Measurements from ENCODE around the gene DPP6. TPM values are rescaled to one million over a fixed set of nuclear protein-coding genes. Genes with fewer than 3 reads are reported as not detected.
"Not testable (repeated sequence)": the region's sequence is repeated elsewhere in the genome, so short reads cannot be mapped to it uniquely, and the experiment has no call there.

DPP6 gene
- total and polyA plus RNA-seq, 8 donors: 0.29 to 1.2 (median 0.57) TPM

GRCh38 chr7:154052530-154053252, 493 bp downstream of the DPP6 start:
- H3K9me3 ChIP-seq; H3K36me3 ChIP-seq; DNase-seq; H3K4me1 ChIP-seq; H3K4me3 ChIP-seq; H3K27ac ChIP-seq; intact Hi-C loops (cut with DNase I); ATAC-seq: not testable (repeated sequence)
- H3K27me3 ChIP-seq: peaks cover 0 to 25% of the 10 kb centered on the region in 2 donors

- H3K36me3 ChIP-seq; ATAC-seq; H3K4me3 ChIP-seq; H3K27ac ChIP-seq; DNase-seq; H3K4me1 ChIP-seq; intact Hi-C loops (cut with DNase I); H3K9me3 ChIP-seq: not testable (repeated sequence)
- H3K27me3 ChIP-seq: peaks cover 0 to 25% of the 10 kb centered on the region in 2 donors
Observed at GRCh38 chr7:154053466-154054312, 1.5 kb downstream of the DPP6 start.

- H3K4me1 ChIP-seq; H3K27ac ChIP-seq; H3K9me3 ChIP-seq; H3K36me3 ChIP-seq; H3K4me3 ChIP-seq; ATAC-seq; intact Hi-C loops (cut with DNase I); DNase-seq: not testable (repeated sequence)
- H3K27me3 ChIP-seq: peaks cover 0 to 25% of the 10 kb centered on the region in 2 donors
Observed at GRCh38 chr7:154054664-154055063, 2.5 kb downstream of the DPP6 start.

- H3K4me1 ChIP-seq; H3K36me3 ChIP-seq; H3K9me3 ChIP-seq; H3K4me3 ChIP-seq; H3K27ac ChIP-seq; intact Hi-C loops (cut with DNase I): not testable (repeated sequence)
- ATAC-seq (peak; percentile 78), DNase-seq (peak in 3 of 4 donors; percentile 51 to 73 (median 53))
- H3K27me3 ChIP-seq: peaks cover 0 to 25% of the 10 kb centered on the region in 2 donors
Observed at GRCh38 chr7:154055491-154056106, 3.4 kb downstream of the DPP6 start.

- peak in 1 of 4 donors; percentile 59 for DNase-seq
- H3K9me3 ChIP-seq: peaks cover 0 to 20% of the 10 kb centered on the region in 2 donors
- H3K27me3 ChIP-seq; H3K27ac ChIP-seq; H3K36me3 ChIP-seq; intact Hi-C loops (cut with DNase I); H3K4me1 ChIP-seq; ATAC-seq; H3K4me3 ChIP-seq: not testable (repeated sequence)
Observed at GRCh38 chr7:154058783-154059182, 6.6 kb downstream of the DPP6 start.

- H3K9me3 ChIP-seq: peaks cover 0 to 20% of the 10 kb centered on the region in 2 donors
- H3K27me3 ChIP-seq, DNase-seq: not testable (repeated sequence)
Observed at GRCh38 chr7:154060551-154060950, 8.4 kb downstream of the DPP6 start.

GRCh38 chr7:154071833-154072232, 19.6 kb downstream of the DPP6 start:
- peak in 1 of 4 donors; percentile 41 for DNase-seq
- H3K27ac ChIP-seq; H3K27me3 ChIP-seq; H3K36me3 ChIP-seq; H3K9me3 ChIP-seq; H3K4me1 ChIP-seq; H3K4me3 ChIP-seq; intact Hi-C loops (cut with DNase I): not testable (repeated sequence)
- ATAC-seq: peak; percentile 87

More at GRCh38 chr7:154060551-154060950, 8.4 kb downstream of the DPP6 start:
- H3K27ac ChIP-seq; ATAC-seq; intact Hi-C loops (cut with DNase I); H3K36me3 ChIP-seq; H3K4me1 ChIP-seq; H3K4me3 ChIP-seq: not testable (repeated sequence)

- H3K27ac ChIP-seq; DNase-seq; H3K9me3 ChIP-seq; H3K36me3 ChIP-seq; H3K4me3 ChIP-seq; H3K4me1 ChIP-seq; H3K27me3 ChIP-seq; ATAC-seq; intact Hi-C loops (cut with DNase I): not testable (repeated sequence)
Observed at GRCh38 chr7:154072395-154073181, 20.4 kb downstream of the DPP6 start.

- H3K4me1 ChIP-seq; H3K27me3 ChIP-seq; H3K36me3 ChIP-seq; H3K27ac ChIP-seq; H3K9me3 ChIP-seq; H3K4me3 ChIP-seq; ATAC-seq; DNase-seq; intact Hi-C loops (cut with DNase I): not testable (repeated sequence)
Observed at GRCh38 chr7:154078523-154078922, 26.3 kb downstream of the DPP6 start.

- H3K27ac ChIP-seq; H3K4me1 ChIP-seq; H3K36me3 ChIP-seq; intact Hi-C loops (cut with DNase I); H3K27me3 ChIP-seq; H3K9me3 ChIP-seq; ATAC-seq; DNase-seq; H3K4me3 ChIP-seq: not testable (repeated sequence)
Observed at GRCh38 chr7:154080249-154080648, 28.1 kb downstream of the DPP6 start.

- H3K9me3 ChIP-seq; intact Hi-C loops (cut with DNase I); ATAC-seq; H3K36me3 ChIP-seq; H3K4me3 ChIP-seq; H3K4me1 ChIP-seq; H3K27ac ChIP-seq; H3K27me3 ChIP-seq; DNase-seq: not testable (repeated sequence)
Observed at GRCh38 chr7:154087037-154087725, 35.0 kb downstream of the DPP6 start.

GRCh38 chr7:154092093-154092492, 39.9 kb downstream of the DPP6 start:
- H3K27ac ChIP-seq; intact Hi-C loops (cut with DNase I); H3K36me3 ChIP-seq; H3K9me3 ChIP-seq; DNase-seq; H3K27me3 ChIP-seq; H3K4me3 ChIP-seq; ATAC-seq; H3K4me1 ChIP-seq: not testable (repeated sequence)

Data from left lung (tissue), 10 donors.